ENCODE measurements around the gene DCUN1D2.

DCUN1D2 gene

GRCh38 chr13:113420833-113421600 lies 69.5 kb downstream of the DCUN1D2 start:
- no peak for DNase-seq

- DNase-seq: no peak
Observed at GRCh38 chr13:113420232-113420631, 70.3 kb downstream of the DCUN1D2 start.

- no peak for DNase-seq
Observed at GRCh38 chr13:113419531-113420193, 70.8 kb downstream of the DCUN1D2 start.

- no peak for DNase-seq
Observed at GRCh38 chr13:113418722-113419049, 71.8 kb downstream of the DCUN1D2 start.

- DNase-seq: no peak
Observed at GRCh38 chr13:113417836-113418721, 72.4 kb downstream of the DCUN1D2 start.

- no peak for DNase-seq
Observed at GRCh38 chr13:113417008-113417751, 73.3 kb downstream of the DCUN1D2 start.

GRCh38 chr13:113415825-113416224 lies 74.7 kb downstream of the DCUN1D2 start:
- DNase-seq: no peak

- DNase-seq: no peak
Observed at GRCh38 chr13:113415032-113415431, 75.5 kb downstream of the DCUN1D2 start.

- DNase-seq: no peak
Observed at GRCh38 chr13:113414335-113414734, 76.2 kb downstream of the DCUN1D2 start.

- no peak for DNase-seq
Observed at GRCh38 chr13:113413898-113414282, 76.6 kb downstream of the DCUN1D2 start.

- no peak for DNase-seq
Observed at GRCh38 chr13:113413178-113413897, 77.2 kb downstream of the DCUN1D2 start.

GRCh38 chr13:113412440-113412839 lies 78.1 kb downstream of the DCUN1D2 start:
- no peak for DNase-seq

GRCh38 chr13:113411216-113412023 lies 79.1 kb downstream of the DCUN1D2 start:
- DNase-seq: no peak

GRCh38 chr13:113410472-113411201 lies 79.9 kb downstream of the DCUN1D2 start:
- no peak for DNase-seq

- DNase-seq: no peak
Observed at GRCh38 chr13:113408562-113408961, 81.9 kb downstream of the DCUN1D2 start.

- no peak for DNase-seq
Observed at GRCh38 chr13:113407531-113408393, 82.7 kb downstream of the DCUN1D2 start.

GRCh38 chr13:113407103-113407530 lies 83.4 kb downstream of the DCUN1D2 start:
- DNase-seq: no peak

- no peak for DNase-seq
Observed at GRCh38 chr13:113406321-113407102, 84.0 kb downstream of the DCUN1D2 start.

Measured in DMS79 treated with DMSO at 0.1 percent for 48 hours (cell line).